SK-N-SH (cell line): ENCODE measurements around the gene ABCC4. TPM values are rescaled to one million over a fixed set of nuclear protein-coding genes. Genes with fewer than 3 reads are reported as not detected.
A peak's percentile ranks its signal among the peaks of the same experiment; 100 is the strongest.

Experiments used
- CTCF ChIA-PET: fragments of 300-600, 350-600 bp; formaldehyde crosslinking; extraction: SDS; loops from one replicate; lab custom pipeline; 2021; lab: Yijun Ruan, JAX
- POLR2A ChIA-PET: fragments of 350-600 bp; sonication (Branson Sonifier 250); formaldehyde crosslinking; extraction: SDS; loops from one replicate; lab custom pipeline; 2020; ENCODE audit warnings: antibody characterized with exemption, inconsistent platforms; lab: Yijun Ruan, JAX
- DNase-seq: peaks from one replicate; pipeline ENCODE4 v3.0.0; 2012
- H2AFZ ChIP-seq: fragments of 200-600 bp; sonication (generic); 2 replicates; pipeline ENCODE4 v1.8.1; 2016; ENCODE audit warnings: antibody characterized with exemption, mild to moderate bottlenecking, low read depth
- H3F3A ChIP-seq: fragments of 200-600 bp; sonication (generic); replicated peaks from 2 replicates; pipeline ENCODE3; 2016; ENCODE audit warnings: antibody characterized with exemption, mild to moderate bottlenecking; ENCODE audit not compliant: insufficient read depth
- H3K27ac ChIP-seq, 2 experiments: fragments of 200-500 bp in 1 of 2; fragments of 200-600 bp in 1 of 2; sonication (Bioruptor generic) in 1 of 2; sonication (generic), shearing (Covaris generic) in 1 of 2; 2 replicates each; pipeline versions ENCODE4 v1.5.1 to v1.6.1; 2014 to 2016; ENCODE audit warnings: low read depth in 2 of 2, inconsistent platforms in 1 of 2, low read length in 1 of 2, mild to moderate bottlenecking in 1 of 2, mixed read lengths in 1 of 2
- H3K27me3 ChIP-seq: fragments of 200-600 bp; sonication (generic), shearing (Covaris generic); 2 replicates; pipeline ENCODE4 v1.6.1; 2016; ENCODE audit warnings: mixed run types; ENCODE audit not compliant: insufficient read depth
- H3K36me3 ChIP-seq, 2 experiments: fragments of 200-500 bp in 1 of 2; fragments of 200-600 bp in 1 of 2; sonication (Bioruptor generic) in 1 of 2; sonication (generic) in 1 of 2; replicated peaks in 1 of 2; 2 replicates each; pipeline versions ENCODE3 to v1.5.1; 2014 to 2016; ENCODE audit warnings: low read length in 1 of 2, mild to moderate bottlenecking in 1 of 2; ENCODE audit not compliant: insufficient read depth in 2 of 2, control insufficient read depth in 1 of 2
- H3K4me1 ChIP-seq, 2 experiments: fragments of 200-500 bp in 1 of 2; fragments of 200-600 bp in 1 of 2; sonication (Bioruptor generic) in 1 of 2; sonication (generic), shearing (Covaris generic) in 1 of 2; 2 replicates each; pipeline versions ENCODE4 v1.5.1 to v1.6.1; 2014 to 2016; ENCODE audit warnings: low read depth in 1 of 2, low read length in 1 of 2, mixed run types in 1 of 2; ENCODE audit not compliant: insufficient read depth in 2 of 2, control insufficient read depth in 1 of 2
- H3K4me2 ChIP-seq: fragments of 200-600 bp; sonication (generic), shearing (Covaris generic); 2 replicates; pipeline ENCODE4 v1.6.1; 2017; ENCODE audit warnings: mixed run types
- H3K4me3 ChIP-seq, 2 experiments: fragments of 200-500 bp in 1 of 2; fragments of 200-600 bp in 1 of 2; sonication (Bioruptor generic) in 1 of 2; sonication (generic), shearing (Covaris generic) in 1 of 2; 2 replicates each; pipeline versions ENCODE4 v1.5.1 to v1.8.1; 2014 to 2016; ENCODE audit warnings: low read depth in 2 of 2, inconsistent platforms in 1 of 2, low read length in 1 of 2, mild to moderate bottlenecking in 1 of 2, mixed read lengths in 1 of 2, moderate library complexity in 1 of 2
- H3K79me2 ChIP-seq: fragments of 200-600 bp; sonication (generic); 2 replicates; pipeline ENCODE4 v1.8.1; 2017; ENCODE audit warnings: mild to moderate bottlenecking; ENCODE audit not compliant: insufficient read depth
- H3K9ac ChIP-seq: fragments of 200-600 bp; sonication (generic); 2 replicates; pipeline ENCODE4 v1.6.1; 2017; ENCODE audit warnings: mixed run types
- H3K9me2 ChIP-seq: fragments of 200-600 bp; sonication (generic); 2 replicates; pipeline ENCODE4 v1.6.1; 2017; ENCODE audit warnings: mixed run types
- H3K9me3 ChIP-seq: fragments of 200-600 bp; sonication (generic); 2 replicates; pipeline ENCODE4 v1.6.1; 2017; ENCODE audit warnings: mixed run types, mild to moderate bottlenecking, moderate library complexity
- H4K20me1 ChIP-seq: fragments of 200-600 bp; sonication (generic); 2 replicates; pipeline ENCODE4 v1.6.1; 2017; ENCODE audit warnings: mild to moderate bottlenecking, mixed run types; ENCODE audit not compliant: insufficient read depth
- CHD2 ChIP-seq: fragments of 150-350 bp; IDR thresholded peaks from 2 replicates; pipeline ENCODE4 v1.6.1; 2018; ENCODE audit warnings: low read length; ENCODE audit not compliant: partially characterized antibody
- CTCF ChIP-seq: fragments of 200-600 bp; sonication (generic); IDR thresholded peaks from 2 replicates; pipeline ENCODE4 v1.6.1; 2017; ENCODE audit warnings: antibody characterized with exemption, mild to moderate bottlenecking, moderate library complexity
- ELF1 ChIP-seq: IDR thresholded peaks from 2 replicates; pipeline ENCODE4 v1.4.0; 2012
- EP300 ChIP-seq, 2 experiments: IDR thresholded peaks; 2 replicates each; pipeline versions ENCODE4 v1.4.0 to v1.6.1; 2012; ENCODE audit warnings: borderline replicate concordance in 1 of 2, low read depth in 1 of 2, low read length in 1 of 2
- FOXJ3 ChIP-seq: sonication (generic); formaldehyde crosslinking; IDR thresholded peaks from 2 replicates; pipeline ENCODE4 v1.5.1; 2020; ENCODE audit warnings: mild to moderate bottlenecking, missing genetic modification reagents
- GABPA ChIP-seq: IDR thresholded peaks from 2 replicates; pipeline ENCODE4 v1.4.0; 2012; ENCODE audit warnings: low read depth, mild to moderate bottlenecking
- GATA2 ChIP-seq: sonication (generic); formaldehyde crosslinking; IDR thresholded peaks from 2 replicates; pipeline ENCODE4 v1.5.0; 2020; ENCODE audit warnings: mild to moderate bottlenecking, missing genetic modification reagents
- MEF2A ChIP-seq: IDR thresholded peaks from 2 replicates; pipeline ENCODE4 v1.4.0; 2012; ENCODE audit warnings: low read depth, borderline replicate concordance
- MXI1 ChIP-seq: IDR thresholded peaks from 2 replicates; pipeline ENCODE4 v1.6.1; 2012; ENCODE audit warnings: mild to moderate bottlenecking, low read depth, low read length, improper control_type of control experiment
- NFIC ChIP-seq: IDR thresholded peaks from 2 replicates; pipeline ENCODE4 v1.4.0; 2012; ENCODE audit warnings: borderline replicate concordance
- RCOR1 ChIP-seq: fragments of 150-350 bp; IDR thresholded peaks from 2 replicates; pipeline ENCODE4 v1.6.1; 2017; ENCODE audit warnings: antibody characterized with exemption, low read length
- SMC3 ChIP-seq: IDR thresholded peaks from 2 replicates; pipeline ENCODE4 v1.6.1; 2012; ENCODE audit warnings: low read depth, low read length, improper control_type of control experiment
- TCF12 ChIP-seq: IDR thresholded peaks from 2 replicates; pipeline ENCODE4 v1.4.0; 2012
- TEAD4 ChIP-seq: IDR thresholded peaks from 2 replicates; pipeline ENCODE4 v1.4.0; 2012; ENCODE audit warnings: mild to moderate bottlenecking, borderline replicate concordance; ENCODE audit not compliant: insufficient read depth
- WGBS: methylation state at CpG from one replicate; pipeline ENCODE4 v1.1.6; 2017; ENCODE audit warnings: low lambda C conversion rate; 5-methylcytosine and 5-hydroxymethylcytosine counted together
- polyA plus RNA-seq, 3 experiments: library from polyadenylated mRNA; depleted of rRNA; stranded (reverse); fragments of >200 nt; gene quantifications; 2 replicates each; pipeline ENCODE4 v1.2.3, GENCODE V29; 2012
- TF ChIP-seq, protein P1 (sequence below): IDR thresholded peaks from 2 replicates; pipeline ENCODE4 v1.4.0; 2012; ENCODE audit warnings: low read depth, borderline replicate concordance
- TF ChIP-seq, protein P2 (sequence below): IDR thresholded peaks from 2 replicates; pipeline ENCODE4 v1.4.0; 2012; ENCODE audit warnings: low read depth

ABCC4 gene
- polyA plus RNA-seq, 1 of the 3 experiments (the other 2 are of a cell fraction), result 7.8 TPM

DNA sequence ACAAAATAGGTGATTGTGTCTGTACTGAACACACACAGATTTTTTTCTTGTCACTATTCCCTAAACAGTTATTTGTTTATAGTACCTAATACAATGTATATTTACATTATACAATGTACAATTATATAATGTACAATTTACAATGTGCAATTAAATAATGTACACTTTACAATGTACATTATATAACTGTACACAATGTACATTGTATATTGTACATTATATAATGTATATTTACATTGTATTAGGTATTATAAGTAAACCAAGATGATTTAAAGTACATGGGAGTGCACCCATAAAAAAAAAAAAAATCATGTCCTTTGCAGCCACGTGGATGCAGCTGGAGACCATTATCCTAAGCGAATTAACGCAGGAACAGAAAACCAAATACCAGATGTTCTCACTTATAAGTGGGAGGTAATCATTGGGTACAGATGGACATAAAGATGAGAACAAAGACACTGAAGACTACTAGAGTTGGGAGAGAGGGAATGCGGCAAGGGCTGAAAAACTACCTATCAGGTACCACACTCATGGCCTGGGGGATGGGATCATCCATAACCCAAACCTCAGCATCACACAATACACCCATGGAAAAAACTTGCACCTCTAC, 68.1 kb downstream of the ABCC4 start:
- TF ChIP-seq MXI1, result peak; percentile 65; the same call in 1 of the 2 replicates
- TF ChIP-seq SMC3, result no peak
- no peak for TF ChIP-seq FOXJ3
- peak in 1 of 2 experiments; percentile 75; a peak in 1 of 4 replicates for TF ChIP-seq EP300 (IDR thresholded peaks at IDR 0.05; ENCODE audit: borderline replicate concordance in 1 of 2, low read depth in 1 of 2, low read length in 1 of 2)
- TF ChIP-seq CHD2, result peak; percentile 36
- no peak for TF ChIP-seq MEF2A
- TF ChIP-seq RCOR1, result peak; percentile 58; the same call in 1 of the 2 replicates
- peak; percentile 84 for TF ChIP-seq GATA2 (CRISPR knock-in tag)
- TF ChIP-seq TCF12, result peak; percentile 33; the same call in 1 of the 2 replicates
- no peak overlapping the region for H2AFZ ChIP-seq
- H3K79me2 ChIP-seq, result no peaks in the 10 kb centered on the region
- WGBS, result 72% methylated on average over 4 of the region's 4 CpGs
- no peak overlapping the region for H3K4me2 ChIP-seq
- peaks cover 0 to 8% of the 10 kb centered on the region in 2 experiments for H3K36me3 ChIP-seq
- peak; percentile 57 for DNase-seq
- H3K4me3 ChIP-seq, result no peak overlapping the region
- H3K9me2 ChIP-seq, result no peaks in the 10 kb centered on the region
- CTCF ChIA-PET, result interaction anchor here (0.7 kb wide), 1 partner anchor 14 kb away, joined by 4 read pairs; no protein-coding TSS in a partner anchor
- no peaks in the 10 kb centered on the region for H3K9me3 ChIP-seq
- H3K27me3 ChIP-seq, result no peaks in the 10 kb centered on the region
- H4K20me1 ChIP-seq, result no peaks in the 10 kb centered on the region
- POLR2A ChIA-PET, result no interaction called here
- peaks cover 0 to 10% of the 10 kb centered on the region in 2 experiments; a peak in 2 of 4 replicates for H3K4me1 ChIP-seq
- no peaks in the 10 kb centered on the region for H3F3A ChIP-seq
- H3K9ac ChIP-seq, result no peak overlapping the region
- H3K27ac ChIP-seq, result peak overlapping the region in 1 of 2 experiments; percentile 25; a peak in 1 of 4 replicates

- Histone ChIP-seq H2AFZ (no peak overlapping the region), H3K4me3 (no peak overlapping the region), H4K20me1 (no peaks in the 10 kb centered on the region), H3K36me3 (peaks cover 0 to 8% of the 10 kb centered on the region in 2 experiments), H3K79me2 (no peaks in the 10 kb centered on the region), H3K9ac (no peak overlapping the region), H3K9me3 (no peaks in the 10 kb centered on the region), H3K4me2 (no peak overlapping the region), H3K4me1 (peaks cover 0 to 10% of the 10 kb centered on the region in 2 experiments; a peak in 2 of 4 replicates), H3K27ac (no peak overlapping the region), H3K9me2 (no peaks in the 10 kb centered on the region), H3F3A (no peaks in the 10 kb centered on the region), H3K27me3 (no peaks in the 10 kb centered on the region)
- ChIA-PET POLR2A (no interaction called here), CTCF (interaction anchor here (1.8 kb wide), 1 partner anchor 173 kb away, joined by 5 read pairs; no protein-coding TSS in a partner anchor)
- no peak for DNase-seq
- 90% methylated on average over 9 of the region's 9 CpGs for WGBS
- TF ChIP-seq TEAD4, result no peak
- no peak for TF ChIP-seq CTCF
- no peak for TF ChIP-seq FOXJ3
- TF ChIP-seq GABPA, result no peak
- no peak for TF ChIP-seq ELF1
- TF ChIP-seq, protein P1, sequence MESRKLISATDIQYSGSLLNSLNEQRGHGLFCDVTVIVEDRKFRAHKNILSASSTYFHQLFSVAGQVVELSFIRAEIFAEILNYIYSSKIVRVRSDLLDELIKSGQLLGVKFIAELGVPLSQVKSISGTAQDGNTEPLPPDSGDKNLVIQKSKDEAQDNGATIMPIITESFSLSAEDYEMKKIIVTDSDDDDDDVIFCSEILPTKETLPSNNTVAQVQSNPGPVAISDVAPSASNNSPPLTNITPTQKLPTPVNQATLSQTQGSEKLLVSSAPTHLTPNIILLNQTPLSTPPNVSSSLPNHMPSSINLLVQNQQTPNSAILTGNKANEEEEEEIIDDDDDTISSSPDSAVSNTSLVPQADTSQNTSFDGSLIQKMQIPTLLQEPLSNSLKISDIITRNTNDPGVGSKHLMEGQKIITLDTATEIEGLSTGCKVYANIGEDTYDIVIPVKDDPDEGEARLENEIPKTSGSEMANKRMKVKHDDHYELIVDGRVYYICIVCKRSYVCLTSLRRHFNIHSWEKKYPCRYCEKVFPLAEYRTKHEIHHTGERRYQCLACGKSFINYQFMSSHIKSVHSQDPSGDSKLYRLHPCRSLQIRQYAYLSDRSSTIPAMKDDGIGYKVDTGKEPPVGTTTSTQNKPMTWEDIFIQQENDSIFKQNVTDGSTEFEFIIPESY, result no peak
- TF ChIP-seq, protein P2, sequence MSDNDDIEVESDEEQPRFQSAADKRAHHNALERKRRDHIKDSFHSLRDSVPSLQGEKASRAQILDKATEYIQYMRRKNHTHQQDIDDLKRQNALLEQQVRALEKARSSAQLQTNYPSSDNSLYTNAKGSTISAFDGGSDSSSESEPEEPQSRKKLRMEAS, result no peak
- TF ChIP-seq GATA2 (CRISPR knock-in tag), result no peak
- TF ChIP-seq MEF2A, result no peak
- no peak for TF ChIP-seq NFIC
- no peak for TF ChIP-seq CHD2
Observed at GRCh38 chr13:95231393-95231792, 69.9 kb downstream of the ABCC4 start.
